Measurements from ENCODE around the gene OCA2. TPM values are rescaled to one million over a fixed set of nuclear protein-coding genes. Genes with fewer than 3 reads are reported as not detected.

The OCA2 gene
- total and polyA plus RNA-seq, 2 of the 13 experiments (the other 11 are each of a cell fraction or from before 2014, with no cell fraction given), result 0.02 to 0.05 TPM

DNA sequence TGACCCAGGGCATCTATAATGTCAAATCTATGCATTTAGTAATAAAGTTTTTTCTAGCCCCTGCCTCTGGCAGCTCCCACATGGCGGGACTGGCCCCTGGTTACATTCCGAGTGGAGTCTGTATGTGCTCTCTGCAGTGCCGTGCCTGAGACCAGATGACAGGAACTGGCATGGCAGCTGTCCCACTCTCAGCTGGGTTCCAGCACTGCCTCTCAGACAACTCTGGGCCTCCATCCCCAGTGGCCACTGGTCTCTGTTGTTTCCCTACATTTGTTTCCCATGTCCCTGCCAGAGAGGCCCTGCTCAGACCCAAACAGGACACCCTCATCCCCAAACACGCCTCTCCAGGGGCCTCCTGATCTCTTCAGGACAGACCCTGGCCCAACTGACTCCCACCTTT is 109.3 kb downstream of the OCA2 start:
- Histone ChIP-seq H3K36me3 (replicated peaks in 1 of 2; ENCODE audit: control insufficient read depth in 1 of 2, insufficient read depth in 2 of 2, low read length in 2 of 2) (no peaks in the 10 kb centered on the region), H3K4me2 (ENCODE audit: low read depth, low read length) (no peak overlapping the region), H3K79me2 (ENCODE audit: insufficient read depth, low read length) (no peaks in the 10 kb centered on the region), H3K9ac (ENCODE audit: insufficient read depth, low read depth, low read length) (no peak overlapping the region), H2AFZ (ENCODE audit: low read length) (no peak overlapping the region), H3K9me3 (ENCODE audit: low read length) (no peaks in the 10 kb centered on the region), H3K27me3 (ENCODE audit: control insufficient read depth in 1 of 2, insufficient read depth in 2 of 2, low read length in 2 of 2) (peaks cover 1 to 13% of the 10 kb centered on the region in 2 experiments; a peak in 3 of 5 replicates), H3K27ac (ENCODE audit: extremely low read length, insufficient read depth, low read length) (no peak overlapping the region), H3K4me3 (replicated peaks in 1 of 3; ENCODE audit: insufficient read depth in 1 of 3, low read depth in 2 of 3, low read length in 3 of 3) (no peak overlapping the region), H4K20me1 (ENCODE audit: insufficient read depth, low read length) (no peaks in the 10 kb centered on the region), H3K4me1 (ENCODE audit: insufficient read depth, low read length) (no peaks in the 10 kb centered on the region)
- no peak for TF ChIP-seq ZNF564 (CRISPR knock-in tag; IDR thresholded peaks at IDR 0.05)
- no peak for TF ChIP-seq MBD4 (IDR thresholded peaks at IDR 0.05; ENCODE audit: borderline replicate concordance, low read length)
- TF ChIP-seq ZZZ3 (CRISPR knock-in tag; IDR thresholded peaks at IDR 0.05; ENCODE audit: borderline replicate concordance), result no peak
- TF ChIP-seq NFIB (CRISPR knock-in tag; IDR thresholded peaks at IDR 0.05; ENCODE audit: borderline replicate concordance), result no peak
- no peak for TF ChIP-seq ZFP62 (CRISPR knock-in tag; IDR thresholded peaks at IDR 0.05)
- no peak for TF ChIP-seq ZNF788 (CRISPR knock-in tag; IDR thresholded peaks at IDR 0.05; ENCODE audit: borderline replicate concordance)
- TF ChIP-seq ZNF30 (CRISPR knock-in tag; IDR thresholded peaks at IDR 0.05), result no peak
- TF ChIP-seq MED1 (CRISPR knock-in tag; IDR thresholded peaks at IDR 0.05), result no peak
- no peak for TF ChIP-seq TAF1 (CRISPR knock-in tag; IDR thresholded peaks at IDR 0.05)
- no peak for TF ChIP-seq ZNF781 (CRISPR knock-in tag; IDR thresholded peaks at IDR 0.05; ENCODE audit: borderline replicate concordance, not compliant biosample characterization)
- no peak for TF ChIP-seq ZNF253 (CRISPR knock-in tag; IDR thresholded peaks at IDR 0.05; ENCODE audit: borderline replicate concordance)
- CTCF ChIA-PET (ENCODE audit: low intra/inter-chr PET ratio, low total read pairs), result no interaction called here
- intact Hi-C loops (cut with micrococcal nuclease; ENCODE audit: unreplicated experiment), result no loop called here
- 30% methylated on average over 4 of the region's 4 CpGs for WGBS (ENCODE audit: low lambda C conversion rate)
- in situ Hi-C loops (cut with HindIII; ENCODE audit: extremely low pct_ligation_motif_present, low pct_unique_long_range_greater_than_20kb), result no loop called here
- POLR2A ChIA-PET, result no interaction called here
- BruUV-seq (replicated peaks), result no TSS peak
- DNase-seq (ENCODE audit: low spot score), result no peak
- no peak for ATAC-seq
- FAIRE-seq, result no peak

DNA sequence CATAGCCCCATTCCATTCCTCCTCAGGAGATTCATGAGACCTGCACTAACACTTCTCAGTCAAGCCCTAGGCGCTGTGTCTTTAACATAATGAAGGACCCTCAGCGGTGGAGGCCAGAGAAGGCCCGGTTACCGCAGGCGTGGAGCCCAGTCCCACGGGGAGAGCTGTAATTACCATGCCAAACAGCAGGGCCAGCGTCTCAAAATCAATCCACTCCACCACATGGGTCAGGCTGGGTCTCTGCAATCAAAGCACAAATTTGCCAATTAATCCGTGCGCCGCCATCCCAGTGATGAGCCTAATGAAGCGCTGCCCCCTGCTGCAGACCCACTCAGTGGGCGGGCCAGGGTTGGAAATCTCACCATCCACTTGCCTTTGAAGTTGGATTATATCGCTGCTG is 109.7 kb downstream of the OCA2 start:
- Histone ChIP-seq H3K9ac (ENCODE audit: insufficient read depth, low read depth, low read length) (no peak overlapping the region), H3K27me3 (ENCODE audit: control insufficient read depth in 1 of 2, insufficient read depth in 2 of 2, low read length in 2 of 2) (peaks cover 1 to 13% of the 10 kb centered on the region in 2 experiments; a peak in 3 of 5 replicates), H3K27ac (ENCODE audit: extremely low read length, insufficient read depth, low read length) (no peak overlapping the region), H3K36me3 (replicated peaks in 1 of 2; ENCODE audit: control insufficient read depth in 1 of 2, insufficient read depth in 2 of 2, low read length in 2 of 2) (no peaks in the 10 kb centered on the region), H3K4me1 (ENCODE audit: insufficient read depth, low read length) (no peaks in the 10 kb centered on the region), H2AFZ (ENCODE audit: low read length) (no peak overlapping the region), H3K4me3 (replicated peaks in 1 of 3; ENCODE audit: insufficient read depth in 1 of 3, low read depth in 2 of 3, low read length in 3 of 3) (no peak overlapping the region), H3K4me2 (ENCODE audit: low read depth, low read length) (no peak overlapping the region), H4K20me1 (ENCODE audit: insufficient read depth, low read length) (no peaks in the 10 kb centered on the region), H3K9me3 (ENCODE audit: low read length) (no peaks in the 10 kb centered on the region), H3K79me2 (ENCODE audit: insufficient read depth, low read length) (no peaks in the 10 kb centered on the region)
- ATAC-seq, result no peak
- in situ Hi-C loops (cut with HindIII; ENCODE audit: extremely low pct_ligation_motif_present, low pct_unique_long_range_greater_than_20kb) (no loop called here), intact Hi-C loops (cut with micrococcal nuclease; ENCODE audit: unreplicated experiment) (no loop called here)
- ChIA-PET POLR2A (no interaction called here), CTCF (ENCODE audit: low intra/inter-chr PET ratio, low total read pairs) (no interaction called here)
- 26% methylated on average over 9 of the region's 13 CpGs for WGBS (ENCODE audit: low lambda C conversion rate)
- DNase-seq (ENCODE audit: low spot score), result no peak
- no TSS peak for BruUV-seq (replicated peaks)
- no peak for FAIRE-seq
- no peak for TF ChIP-seq ZFP41 (CRISPR knock-in tag; IDR thresholded peaks at IDR 0.05; ENCODE audit: borderline replicate concordance)
- TF ChIP-seq RBFOX2 (IDR thresholded peaks at IDR 0.05; ENCODE audit: low read depth, low read length), result no peak
- TF ChIP-seq CC2D1A (CRISPR knock-in tag; IDR thresholded peaks at IDR 0.05), result no peak
- TF ChIP-seq, protein P1, sequence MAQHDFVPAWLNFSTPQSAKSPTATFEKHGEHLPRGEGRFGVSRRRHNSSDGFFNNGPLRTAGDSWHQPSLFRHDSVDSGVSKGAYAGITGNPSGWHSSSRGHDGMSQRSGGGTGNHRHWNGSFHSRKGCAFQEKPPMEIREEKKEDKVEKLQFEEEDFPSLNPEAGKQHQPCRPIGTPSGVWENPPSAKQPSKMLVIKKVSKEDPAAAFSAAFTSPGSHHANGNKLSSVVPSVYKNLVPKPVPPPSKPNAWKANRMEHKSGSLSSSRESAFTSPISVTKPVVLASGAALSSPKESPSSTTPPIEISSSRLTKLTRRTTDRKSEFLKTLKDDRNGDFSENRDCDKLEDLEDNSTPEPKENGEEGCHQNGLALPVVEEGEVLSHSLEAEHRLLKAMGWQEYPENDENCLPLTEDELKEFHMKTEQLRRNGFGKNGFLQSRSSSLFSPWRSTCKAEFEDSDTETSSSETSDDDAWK (CRISPR knock-in tag; IDR thresholded peaks at IDR 0.05), result no peak
- no peak for TF ChIP-seq ZNF136 (CRISPR knock-in tag; IDR thresholded peaks at IDR 0.05; ENCODE audit: low read depth)
- TF ChIP-seq KDM5B (CRISPR knock-in tag; IDR thresholded peaks at IDR 0.05; ENCODE audit: borderline replicate concordance), result no peak
- TF ChIP-seq ZFX (CRISPR knock-in tag; IDR thresholded peaks at IDR 0.05; ENCODE audit: low read depth), result no peak
- no peak for TF ChIP-seq NBN (conservative IDR thresholded peaks at IDR 0.05)
- no peak for TF ChIP-seq ZNF879 (CRISPR knock-in tag; IDR thresholded peaks at IDR 0.05)

All from HepG2 (cell line).